OCI-LY7 (cell line): Measurements from ENCODE around the gene KISS1R.

ENCODE experiments used
- CTCF ChIP-seq: fragments of 200-600 bp; sonication (generic); conservative IDR thresholded peaks from 2 replicates; pipeline ENCODE4 v1.5.1; 2014; ENCODE audit warnings: mild to moderate bottlenecking, antibody characterized with exemption, low read length, moderate library complexity, mixed read lengths
- EZH2phosphoT487 ChIP-seq: fragments of 200-600 bp; sonication (generic); IDR thresholded peaks from 2 replicates; pipeline ENCODE4 v1.6.1; 2018; ENCODE audit warnings: low read depth, borderline replicate concordance, mild to moderate bottlenecking, mixed run types, antibody characterized with exemption, low read length, moderate library complexity, mixed read lengths

- no peak for TF ChIP-seq CTCF
- no peak for TF ChIP-seq EZH2phosphoT487
Measured at GRCh38 chr19:870314-870713, 46.8 kb upstream of the KISS1R start.
